NB4 (cell line): ENCODE data around the gene NFIA.

ENCODE experiments used
- CTCF ChIP-seq: IDR thresholded peaks from one replicate; pipeline ENCODE4 v1.5.1; 2012; ENCODE audit warnings: low read depth, low read length
- MAX ChIP-seq: IDR thresholded peaks from 2 replicates; pipeline ENCODE4 v1.6.1; 2011; ENCODE audit warnings: low read depth, low read length

GRCh38 chr1:61293197-61293596 lies 210.8 kb downstream of the NFIA start:
- no peak for TF ChIP-seq MAX
- TF ChIP-seq CTCF = no peak
